IMR-90 (cell line): Measurements from ENCODE around the gene ARHGAP8. TPM values are rescaled to one million over a fixed set of nuclear protein-coding genes. Genes with fewer than 3 reads are reported as not detected.

Source experiments
- ATAC-seq: fragments of 200-7000 bp; cut with Tn5 transposase; 2 replicates; pipeline ENCODE4 v1.9.1; 2020; ENCODE audit warnings: low read depth, mild to moderate bottlenecking, moderate library complexity
- BruUV-seq: library from RNA; stranded (reverse); fragments of 400-500 nt; replicated peaks from 2 replicates; lab custom pipeline; 2021; lab: Mats Ljungman, UMichigan
- CTCF ChIA-PET: fragments of 300-600 bp; formaldehyde crosslinking; extraction: SDS; loops from one replicate; lab custom pipeline; 2021; ENCODE audit warnings: antibody characterized with exemption; lab: Yijun Ruan, JAX
- POLR2A ChIA-PET: fragments of 300-600 bp; sonication (Branson Sonifier 250); formaldehyde crosslinking; loops from one replicate; lab custom pipeline; 2022; ENCODE audit warnings: antibody characterized with exemption; ENCODE audit not compliant: unreplicated experiment; lab: Charles Lee
- DNase-seq: peaks from one replicate; pipeline ENCODE4 v3.0.0; 2013
- H2AFZ ChIP-seq: replicated peaks from 2 replicates; pipeline ENCODE3; 2013; ENCODE audit warnings: low read length, mild to moderate bottlenecking; ENCODE audit not compliant: poor library complexity
- H2AK5ac ChIP-seq: 2 replicates; pipeline ENCODE4 v1.6.1; 2013; ENCODE audit warnings: low read depth, low read length, inconsistent platforms
- H2AK9ac ChIP-seq: replicated peaks from 2 replicates; pipeline ENCODE3; 2013; ENCODE audit warnings: mild to moderate bottlenecking, low read depth, low read length, moderate library complexity; ENCODE audit not compliant: poor library complexity
- H2BK120ac ChIP-seq: 2 replicates; pipeline ENCODE4 v1.6.1; 2013; ENCODE audit warnings: low read depth, low read length, inconsistent platforms
- H2BK15ac ChIP-seq: 3 replicates; pipeline ENCODE4 v1.6.1; 2013; ENCODE audit warnings: low read depth, low read length, inconsistent platforms
- H2BK20ac ChIP-seq: 2 replicates; pipeline ENCODE4 v1.6.1; 2013; ENCODE audit warnings: low read depth, mild to moderate bottlenecking, inconsistent platforms, low read length, moderate library complexity
- H2BK5ac ChIP-seq: 2 replicates; pipeline ENCODE4 v1.6.1; 2013; ENCODE audit warnings: mild to moderate bottlenecking, low read depth, low read length, inconsistent platforms; ENCODE audit not compliant: poor library complexity, severe bottlenecking
- H3K14ac ChIP-seq: replicated peaks from 2 replicates; pipeline ENCODE4 v1.6.1; 2013; ENCODE audit warnings: low read depth, low read length, inconsistent platforms
- H3K18ac ChIP-seq: 2 replicates; pipeline ENCODE4 v1.6.1; 2013; ENCODE audit warnings: low read depth, low read length, control low read depth
- H3K23ac ChIP-seq: 2 replicates; pipeline ENCODE4 v1.6.1; 2013; ENCODE audit warnings: low read depth, low read length, inconsistent platforms
- H3K27ac ChIP-seq: 2 replicates; pipeline ENCODE4 v1.5.1; 2013; ENCODE audit warnings: mild to moderate bottlenecking, control low read depth, low read length; ENCODE audit not compliant: insufficient read depth
- H3K27me3 ChIP-seq: 2 replicates; pipeline ENCODE4 v1.6.1; 2013; ENCODE audit warnings: low read length; ENCODE audit not compliant: control insufficient read depth, insufficient read depth
- H3K36me3 ChIP-seq: 2 replicates; pipeline ENCODE4 v1.6.1; 2013; ENCODE audit warnings: low read length, mixed read lengths; ENCODE audit not compliant: control insufficient read depth, insufficient read depth
- H3K4ac ChIP-seq: 2 replicates; pipeline ENCODE4 v1.6.1; 2013; ENCODE audit warnings: low read depth, low read length, inconsistent platforms
- H3K4me1 ChIP-seq: 2 replicates; pipeline ENCODE4 v1.6.1; 2013; ENCODE audit warnings: low read length, mixed read lengths; ENCODE audit not compliant: control insufficient read depth, insufficient read depth
- H3K4me2 ChIP-seq: 2 replicates; pipeline ENCODE4 v1.6.1; 2013; ENCODE audit warnings: low read depth, mild to moderate bottlenecking, control low read depth, low read length, moderate library complexity
- H3K4me3 ChIP-seq: 2 replicates; pipeline ENCODE4 v1.5.1; 2013; ENCODE audit warnings: low read depth, mild to moderate bottlenecking, control low read depth, low read length, moderate library complexity; ENCODE audit not compliant: insufficient read depth
- H3K56ac ChIP-seq: 2 replicates; pipeline ENCODE4 v1.6.1; 2013; ENCODE audit warnings: low read length, inconsistent platforms; ENCODE audit not compliant: insufficient read depth; ENCODE audit errors: extremely low read depth
- H3K79me1 ChIP-seq, 2 experiments: 2 replicates each; pipeline ENCODE4 v1.6.1; 2013; ENCODE audit warnings: low read length in 2 of 2, inconsistent platforms in 1 of 2, low read depth in 1 of 2
- H3K9ac ChIP-seq: 2 replicates; pipeline ENCODE4 v1.6.1; 2013; ENCODE audit warnings: low read depth, low read length, control low read depth
- H3K9me1 ChIP-seq: 2 replicates; pipeline ENCODE4 v1.6.1; 2013; ENCODE audit warnings: low read length, inconsistent platforms; ENCODE audit not compliant: insufficient read depth
- H3K9me3 ChIP-seq: 2 replicates; pipeline ENCODE4 v1.6.1; 2013; ENCODE audit warnings: low read length; ENCODE audit not compliant: control insufficient read depth, insufficient read depth
- H4K20me1 ChIP-seq: 2 replicates; pipeline ENCODE4 v1.6.1; 2013; ENCODE audit warnings: low read length, inconsistent platforms; ENCODE audit not compliant: insufficient read depth
- H4K5ac ChIP-seq: 2 replicates; pipeline ENCODE4 v1.6.1; 2013; ENCODE audit warnings: mild to moderate bottlenecking, low read depth, low read length, control low read depth
- H4K8ac ChIP-seq, 2 experiments: 2 replicates each; pipeline ENCODE4 v1.6.1; 2013; ENCODE audit warnings: low read depth in 2 of 2, low read length in 2 of 2, control low read depth in 1 of 2, inconsistent platforms in 1 of 2
- H4K91ac ChIP-seq: 2 replicates; pipeline ENCODE4 v1.6.1; 2013; ENCODE audit warnings: low read depth, low read length, inconsistent platforms; ENCODE audit not compliant: insufficient read depth
- CHD1 ChIP-seq: IDR thresholded peaks from 2 replicates; pipeline ENCODE4 v1.6.1; 2012; ENCODE audit warnings: low read depth, low read length, improper control_type of control experiment
- CTCF ChIP-seq: conservative IDR thresholded peaks from 2 replicates; pipeline ENCODE4 v1.5.1; 2012; ENCODE audit warnings: mild to moderate bottlenecking, low read depth, low read length, improper control_type of control experiment
- MAZ ChIP-seq: IDR thresholded peaks from 2 replicates; pipeline ENCODE4 v1.6.1; 2012; ENCODE audit warnings: low read depth, mild to moderate bottlenecking, low read length, improper control_type of control experiment, moderate library complexity, borderline replicate concordance
- POLR2A ChIP-seq: IDR thresholded peaks from 2 replicates; pipeline ENCODE4 v1.6.1; 2012; ENCODE audit warnings: mild to moderate bottlenecking, low read depth, low read length
- RAD21 ChIP-seq: IDR thresholded peaks from 2 replicates; pipeline ENCODE4 v1.6.1; 2012; ENCODE audit warnings: low read length, improper control_type of control experiment
- RFX5 ChIP-seq: IDR thresholded peaks from 2 replicates; pipeline ENCODE4 v1.8.0; 2012; ENCODE audit warnings: low read depth, mild to moderate bottlenecking, low read length, moderate library complexity
- SMC3 ChIP-seq: fragments of 150-350 bp; IDR thresholded peaks from 2 replicates; pipeline ENCODE4 v1.6.1; 2016; ENCODE audit warnings: low read depth, mild to moderate bottlenecking, antibody characterized with exemption, low read length, moderate library complexity
- WGBS, 2 experiments: methylation state at CpG; one replicate each; pipeline versions ENCODE4 v1.1.5 to v1.1.7; 2013; ENCODE audit warnings: missing lambda C conversion rate in 2 of 2; ENCODE audit not compliant: insufficient read length in 1 of 2; ENCODE audit errors: extremely low coverage in 2 of 2; 5-methylcytosine and 5-hydroxymethylcytosine counted together
- dilution Hi-C: fragments of 300-500 bp; cut with HindIII; formaldehyde crosslinking; loops from one replicate; pipeline ENCODE4 v1.14.3; 2018; ENCODE audit warnings: low sequenced_read_pairs; ENCODE audit not compliant: unreplicated experiment
- in situ Hi-C: fragments of 300-500 bp; cut with MboI; formaldehyde crosslinking; loops from 3 replicates; pipeline ENCODE4 v1.14.3; 2019; ENCODE audit warnings: low sequenced_read_pairs, inconsistent platforms, mixed read lengths
- intact Hi-C: fragments of 100-400 bp; cut with micrococcal nuclease; formaldehyde crosslinking; loops from 2 replicates; pipeline ENCODE4 v1.10.0; 2022
- polyA plus RNA-seq, 3 experiments: library from polyadenylated mRNA; depleted of rRNA; stranded (reverse); fragments of >200 nt; gene quantifications; 2 replicates each; pipeline ENCODE4 v1.2.3, GENCODE V29; 2012; ENCODE audit warnings: low replicate concordance in 1 of 3
- total RNA-seq: library from RNA; depleted of rRNA; stranded (reverse); fragments of >200 nt; gene quantifications from 2 replicates; pipeline ENCODE4 v1.2.3, GENCODE V29; 2012

Gene ARHGAP8
- total and polyA plus RNA-seq, 2 of the 4 experiments (the other 2 are of a cell fraction) = 0.18 to 0.21 TPM

GRCh38 chr22:44802071-44802700, 49.8 kb downstream of the ARHGAP8 start:
- no peak overlapping the region for H3K23ac ChIP-seq
- ChIA-PET POLR2A (interaction anchor here (0.5 kb wide), 1 partner anchor 10 kb away, joined by 3 read pairs; no protein-coding TSS in a partner anchor), CTCF (no interaction called here)
- H2AK9ac ChIP-seq = no peak overlapping the region
- H2BK5ac ChIP-seq = no peak overlapping the region
- H3K56ac ChIP-seq = no peak overlapping the region
- H2AK5ac ChIP-seq = no peak overlapping the region
- no peak overlapping the region for H3K4me2 ChIP-seq
- dilution Hi-C loops (no loop called here), in situ Hi-C loops (no loop called here), intact Hi-C loops (no loop called here)
- WGBS, 2 experiments = 69% methylated on average over 8 of the region's 14 CpGs; no CpG with 5 or more reads in 1 of the 2 experiments
- H2BK120ac ChIP-seq = no peak overlapping the region
- no peak overlapping the region for H2AFZ ChIP-seq
- H4K5ac ChIP-seq = no peak overlapping the region
- no peak overlapping the region for H4K91ac ChIP-seq
- no peaks in the 10 kb centered on the region for H3K79me1 ChIP-seq
- H3K9ac ChIP-seq = no peak overlapping the region
- no peak for ATAC-seq
- H2BK20ac ChIP-seq = no peak overlapping the region
- H3K9me3 ChIP-seq = no peaks in the 10 kb centered on the region; the same call in 1 of the 2 replicates
- H3K14ac ChIP-seq = no peak overlapping the region
- H3K27me3 ChIP-seq = peaks cover 61% of the 10 kb centered on the region
- no peak overlapping the region for H3K4ac ChIP-seq
- no peak overlapping the region for H4K8ac ChIP-seq
- no peak overlapping the region for H3K18ac ChIP-seq
- no peak overlapping the region for H2BK15ac ChIP-seq
- no peaks in the 10 kb centered on the region for H3K36me3 ChIP-seq
- TF ChIP-seq RAD21 = no peak
- no peak for TF ChIP-seq SMC3
- no peak for TF ChIP-seq MAZ
- no peak for TF ChIP-seq RFX5
- no peak for TF ChIP-seq POLR2A
- TF ChIP-seq CTCF = no peak
- no peak for TF ChIP-seq CHD1
- no TSS peak for BruUV-seq
- H3K9me1 ChIP-seq = no peaks in the 10 kb centered on the region
- H4K20me1 ChIP-seq = no peaks in the 10 kb centered on the region
- DNase-seq = no peak
- no peak overlapping the region for H3K4me3 ChIP-seq
- H3K27ac ChIP-seq = no peak overlapping the region
- no peaks in the 10 kb centered on the region for H3K4me1 ChIP-seq
